ENCODE results near the gene PLXND1.

PLXND1 gene

GRCh38 chr3:129632056-129632455 is 25.6 kb upstream of the PLXND1 start:
- TF ChIP-seq TEAD4 (IDR thresholded peaks at IDR 0.05) (no peak), CREB1 (IDR thresholded peaks at IDR 0.05; ENCODE audit: low read depth) (no peak), EP300 (IDR thresholded peaks at IDR 0.05; ENCODE audit: borderline replicate concordance) (no peak), TAF1 (IDR thresholded peaks at IDR 0.05; ENCODE audit: low read depth) (no peak), CEBPB (IDR thresholded peaks at IDR 0.05) (no peak), TCF12 (IDR thresholded peaks at IDR 0.05; ENCODE audit: low read depth) (no peak), YY1 (IDR thresholded peaks at IDR 0.05; ENCODE audit: low read depth) (no peak), RAD21 (IDR thresholded peaks at IDR 0.05; ENCODE audit: low read depth) (no peak), EGR1 (IDR thresholded peaks at IDR 0.05) (no peak), ZBTB7A (IDR thresholded peaks at IDR 0.05; ENCODE audit: low read depth) (no peak), NFIC (IDR thresholded peaks at IDR 0.05) (no peak), FOXM1 (IDR thresholded peaks at IDR 0.05; ENCODE audit: borderline replicate concordance, low read depth) (no peak)
- TF ChIP-seq, protein P1, sequence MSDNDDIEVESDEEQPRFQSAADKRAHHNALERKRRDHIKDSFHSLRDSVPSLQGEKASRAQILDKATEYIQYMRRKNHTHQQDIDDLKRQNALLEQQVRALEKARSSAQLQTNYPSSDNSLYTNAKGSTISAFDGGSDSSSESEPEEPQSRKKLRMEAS (IDR thresholded peaks at IDR 0.05), result no peak
- TF ChIP-seq, protein P2, sequence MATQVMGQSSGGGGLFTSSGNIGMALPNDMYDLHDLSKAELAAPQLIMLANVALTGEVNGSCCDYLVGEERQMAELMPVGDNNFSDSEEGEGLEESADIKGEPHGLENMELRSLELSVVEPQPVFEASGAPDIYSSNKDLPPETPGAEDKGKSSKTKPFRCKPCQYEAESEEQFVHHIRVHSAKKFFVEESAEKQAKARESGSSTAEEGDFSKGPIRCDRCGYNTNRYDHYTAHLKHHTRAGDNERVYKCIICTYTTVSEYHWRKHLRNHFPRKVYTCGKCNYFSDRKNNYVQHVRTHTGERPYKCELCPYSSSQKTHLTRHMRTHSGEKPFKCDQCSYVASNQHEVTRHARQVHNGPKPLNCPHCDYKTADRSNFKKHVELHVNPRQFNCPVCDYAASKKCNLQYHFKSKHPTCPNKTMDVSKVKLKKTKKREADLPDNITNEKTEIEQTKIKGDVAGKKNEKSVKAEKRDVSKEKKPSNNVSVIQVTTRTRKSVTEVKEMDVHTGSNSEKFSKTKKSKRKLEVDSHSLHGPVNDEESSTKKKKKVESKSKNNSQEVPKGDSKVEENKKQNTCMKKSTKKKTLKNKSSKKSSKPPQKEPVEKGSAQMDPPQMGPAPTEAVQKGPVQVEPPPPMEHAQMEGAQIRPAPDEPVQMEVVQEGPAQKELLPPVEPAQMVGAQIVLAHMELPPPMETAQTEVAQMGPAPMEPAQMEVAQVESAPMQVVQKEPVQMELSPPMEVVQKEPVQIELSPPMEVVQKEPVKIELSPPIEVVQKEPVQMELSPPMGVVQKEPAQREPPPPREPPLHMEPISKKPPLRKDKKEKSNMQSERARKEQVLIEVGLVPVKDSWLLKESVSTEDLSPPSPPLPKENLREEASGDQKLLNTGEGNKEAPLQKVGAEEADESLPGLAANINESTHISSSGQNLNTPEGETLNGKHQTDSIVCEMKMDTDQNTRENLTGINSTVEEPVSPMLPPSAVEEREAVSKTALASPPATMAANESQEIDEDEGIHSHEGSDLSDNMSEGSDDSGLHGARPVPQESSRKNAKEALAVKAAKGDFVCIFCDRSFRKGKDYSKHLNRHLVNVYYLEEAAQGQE (IDR thresholded peaks at IDR 0.05; ENCODE audit: low read depth), result no peak
- TF ChIP-seq, protein P3, sequence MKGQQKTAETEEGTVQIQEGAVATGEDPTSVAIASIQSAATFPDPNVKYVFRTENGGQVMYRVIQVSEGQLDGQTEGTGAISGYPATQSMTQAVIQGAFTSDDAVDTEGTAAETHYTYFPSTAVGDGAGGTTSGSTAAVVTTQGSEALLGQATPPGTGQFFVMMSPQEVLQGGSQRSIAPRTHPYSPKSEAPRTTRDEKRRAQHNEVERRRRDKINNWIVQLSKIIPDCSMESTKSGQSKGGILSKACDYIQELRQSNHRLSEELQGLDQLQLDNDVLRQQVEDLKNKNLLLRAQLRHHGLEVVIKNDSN (IDR thresholded peaks at IDR 0.05), result no peak

- TF ChIP-seq, protein P3 (IDR thresholded peaks at IDR 0.05), result no peak
- TF ChIP-seq, protein P1 (IDR thresholded peaks at IDR 0.05), result no peak
- no peak for TF ChIP-seq CREB1 (IDR thresholded peaks at IDR 0.05; ENCODE audit: low read depth)
- TF ChIP-seq TAF1 (IDR thresholded peaks at IDR 0.05; ENCODE audit: low read depth), result no peak
These were observed 22.5 kb upstream of the PLXND1 start for GRCh38 chr3:129629011-129629410.

DNA sequence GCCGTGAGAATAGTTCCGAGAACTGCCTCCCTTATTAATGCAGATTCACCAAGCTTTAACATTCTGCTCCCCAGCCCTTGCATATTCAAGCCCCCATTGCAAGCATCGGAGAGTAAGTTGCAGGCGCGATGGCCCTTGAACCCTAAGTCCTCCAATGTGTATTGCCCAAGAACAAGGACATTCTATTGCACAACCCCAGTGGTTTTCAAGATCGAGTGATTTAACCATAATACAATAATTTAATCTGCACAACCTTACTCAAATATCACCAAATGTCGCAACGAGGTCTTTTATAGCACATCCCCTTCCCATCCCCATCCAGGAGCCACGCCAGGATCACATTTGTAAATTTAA is 21.7 kb upstream of the PLXND1 start:
- TF ChIP-seq EGR1 (IDR thresholded peaks at IDR 0.05) (no peak), TAF1 (IDR thresholded peaks at IDR 0.05; ENCODE audit: low read depth) (no peak), RAD21 (IDR thresholded peaks at IDR 0.05; ENCODE audit: low read depth) (no peak), CREB1 (IDR thresholded peaks at IDR 0.05; ENCODE audit: low read depth) (no peak), CEBPB (IDR thresholded peaks at IDR 0.05) (no peak), TCF12 (IDR thresholded peaks at IDR 0.05; ENCODE audit: low read depth) (no peak)
- TF ChIP-seq, protein P2 (IDR thresholded peaks at IDR 0.05; ENCODE audit: low read depth), result no peak

DNA sequence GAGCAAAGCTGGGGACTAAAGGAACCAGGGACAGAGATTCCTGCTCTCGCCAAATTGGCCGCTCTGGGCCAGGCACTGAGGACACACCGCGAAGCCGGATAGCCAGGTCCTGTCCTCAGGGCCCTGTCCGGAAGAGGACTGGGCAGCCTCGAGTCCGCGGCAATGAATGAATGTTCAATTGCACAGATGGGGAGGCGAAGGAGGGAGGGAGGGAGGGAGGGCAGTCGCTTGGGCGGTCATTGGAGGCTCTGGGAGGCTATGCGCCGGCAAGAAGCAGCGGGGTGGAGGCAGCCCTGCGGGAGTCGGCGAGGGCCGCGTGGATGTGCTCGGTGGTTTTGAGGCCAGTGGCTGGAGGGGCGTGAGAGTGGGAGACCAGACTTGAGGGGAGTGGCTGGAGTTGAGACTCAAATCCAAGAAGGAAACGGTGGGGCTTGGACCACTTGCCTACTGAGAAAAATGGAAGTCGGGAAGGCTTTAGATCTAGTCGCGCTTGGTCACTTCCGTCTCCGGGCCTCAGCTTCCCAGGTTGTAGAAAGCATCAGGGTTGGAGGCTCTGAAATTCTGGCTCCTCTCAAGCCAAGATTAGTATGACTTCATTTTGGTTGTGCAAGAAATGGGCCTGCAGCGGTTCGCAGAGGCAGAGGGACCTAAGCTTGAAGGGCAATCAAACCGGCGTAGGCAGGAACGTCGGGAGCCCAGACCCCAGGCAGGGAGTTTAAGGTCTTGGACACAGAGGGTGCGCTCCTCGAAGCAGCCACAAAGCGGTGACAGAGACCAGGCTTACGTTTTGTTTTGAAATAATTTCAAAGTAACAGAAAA is 21.1 kb upstream of the PLXND1 start:
- TF ChIP-seq, protein P3 (IDR thresholded peaks at IDR 0.05), result no peak
- peak; percentile 51 for TF ChIP-seq RAD21 (IDR thresholded peaks at IDR 0.05; ENCODE audit: low read depth)

DNA sequence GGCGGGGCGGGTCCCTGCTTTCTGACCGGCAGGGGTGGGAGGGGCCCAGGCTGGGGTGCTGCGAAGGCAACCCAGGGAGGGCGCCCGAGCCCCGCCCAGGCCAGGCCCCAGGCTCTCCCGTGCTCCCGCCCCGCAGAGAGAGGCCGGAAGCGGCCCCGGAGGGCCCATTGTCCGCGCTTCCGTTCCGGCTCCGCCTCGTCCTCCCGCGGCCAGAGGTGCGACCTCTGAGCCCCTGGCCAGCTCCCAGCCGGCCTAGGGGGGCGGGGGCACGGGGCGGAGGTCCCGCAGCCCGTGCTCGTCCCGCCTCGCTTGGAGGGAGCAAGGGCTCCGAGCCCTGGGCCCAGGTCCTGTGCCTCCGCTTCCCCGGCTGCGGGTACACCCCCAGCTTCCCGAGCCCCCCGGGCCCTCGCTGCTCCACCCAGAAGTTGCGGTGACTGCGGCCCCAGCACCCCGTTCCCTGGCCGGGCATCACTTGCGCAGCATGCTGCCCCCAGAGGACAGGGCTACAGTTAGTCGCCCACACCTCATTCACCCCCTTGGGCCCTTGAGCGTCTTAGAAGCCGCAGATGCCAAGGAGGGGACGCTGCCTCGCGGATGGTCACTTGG is 20.4 kb upstream of the PLXND1 start:
- TF ChIP-seq RAD21 (IDR thresholded peaks at IDR 0.05; ENCODE audit: low read depth), result peak; percentile 13; the same call in 1 of the 2 replicates
- peak; percentile 49; the same call in 1 of the 2 replicates for TF ChIP-seq YY1 (IDR thresholded peaks at IDR 0.05; ENCODE audit: low read depth)
- peak; percentile 19; the same call in 1 of the 2 replicates for TF ChIP-seq TAF1 (IDR thresholded peaks at IDR 0.05; ENCODE audit: low read depth)
- TF ChIP-seq CREB1 (IDR thresholded peaks at IDR 0.05; ENCODE audit: low read depth), result no peak
- TF ChIP-seq EGR1 (IDR thresholded peaks at IDR 0.05), result no peak
- no peak for TF ChIP-seq FOXM1 (IDR thresholded peaks at IDR 0.05; ENCODE audit: borderline replicate concordance, low read depth)
- TF ChIP-seq TEAD4 (IDR thresholded peaks at IDR 0.05), result 0 out of 2 replicates have a peak, but pooled peaks have one; percentile 20
- TF ChIP-seq, protein P3 (IDR thresholded peaks at IDR 0.05), result no peak
- no peak for TF ChIP-seq CEBPB (IDR thresholded peaks at IDR 0.05)
- TF ChIP-seq NFIC (IDR thresholded peaks at IDR 0.05), result no peak; the same call in 1 of the 2 replicates
- TF ChIP-seq TCF12 (IDR thresholded peaks at IDR 0.05; ENCODE audit: low read depth), result peak; percentile 80
- TF ChIP-seq, protein P2 (IDR thresholded peaks at IDR 0.05; ENCODE audit: low read depth), result no peak
- TF ChIP-seq EP300 (IDR thresholded peaks at IDR 0.05; ENCODE audit: borderline replicate concordance), result peak; percentile 45; the same call in 1 of the 2 replicates
- TF ChIP-seq, protein P1 (IDR thresholded peaks at IDR 0.05), result peak; percentile 43
- TF ChIP-seq ZBTB7A (IDR thresholded peaks at IDR 0.05; ENCODE audit: low read depth), result peak; percentile 90

Measured in Ishikawa (cell line).